LHCN-M2 (cell line): ENCODE results near the gene URI1. TPM values are rescaled to one million over a fixed set of nuclear protein-coding genes. Genes with fewer than 3 reads are reported as not detected.
"Not testable (repeated sequence)": the region's sequence is repeated elsewhere in the genome, so short reads cannot be mapped to it uniquely, and the experiment has no call there.

Experiments used
- DNase-seq: peaks from one replicate; pipeline ENCODE4 v3.0.0-alpha.2; 2012; ENCODE audit warnings: low read depth
- polyA plus RNA-seq: library from polyadenylated mRNA; unstranded; fragments of >200 nt; gene quantifications from one replicate; pipeline ENCODE4 v1.2.1, GENCODE V29; 2012; ENCODE audit warnings: missing spikeins
- total RNA-seq: library from RNA; depleted of rRNA; stranded (reverse); fragments of >200 nt; gene quantifications from 2 replicates; pipeline ENCODE4 v1.2.3, GENCODE V29; 2014; rRNA removed

The URI1 gene
- total RNA-seq = 58.5 and 59.8 TPM in 2 replicates
- 28.9 TPM for polyA plus RNA-seq

GRCh38 chr19:29941828-29942403 lies at the start of gene URI1:
URI1 (plus strand) TSS chr19:29942239; CDS start chr19:29942548, 309 bp downstream.
- DNase-seq = peak; percentile 76

GRCh38 chr19:29893606-29894284 lies 48.3 kb upstream of the URI1 start:
- DNase-seq = no peak

- no peak for DNase-seq
Observed at GRCh38 chr19:29896802-29897201, 45.2 kb upstream of the URI1 start.

- DNase-seq = no peak
Observed at GRCh38 chr19:29897466-29897865, 44.6 kb upstream of the URI1 start.

- DNase-seq = no peak
Observed at GRCh38 chr19:29904017-29904416, 38.0 kb upstream of the URI1 start.

GRCh38 chr19:29908963-29909944 lies 32.8 kb upstream of the URI1 start:
- no peak for DNase-seq

GRCh38 chr19:29914933-29915332 lies 27.1 kb upstream of the URI1 start:
- DNase-seq = no peak

- DNase-seq = not testable (repeated sequence)
Observed at GRCh38 chr19:29915832-29916231, 26.2 kb upstream of the URI1 start.

- DNase-seq = no peak
Observed at GRCh38 chr19:29917911-29918310, 24.1 kb upstream of the URI1 start.

GRCh38 chr19:29918891-29919290 lies 23.1 kb upstream of the URI1 start:
- DNase-seq = no peak

GRCh38 chr19:29922972-29923371 lies 19.1 kb upstream of the URI1 start:
- no peak for DNase-seq

GRCh38 chr19:29923653-29924052 lies 18.4 kb upstream of the URI1 start:
- DNase-seq = no peak

GRCh38 chr19:29926031-29926430 lies 16.0 kb upstream of the URI1 start:
- no peak for DNase-seq

GRCh38 chr19:29926801-29927200 lies 15.2 kb upstream of the URI1 start:
- DNase-seq = no peak

GRCh38 chr19:29927944-29928625 lies 14.0 kb upstream of the URI1 start:
- no peak for DNase-seq

- no peak for DNase-seq
Observed at GRCh38 chr19:29928831-29929230, 13.2 kb upstream of the URI1 start.

GRCh38 chr19:29934257-29934656 lies 7.8 kb upstream of the URI1 start:
- DNase-seq = no peak

GRCh38 chr19:29934781-29935180 lies 7.3 kb upstream of the URI1 start:
- DNase-seq = no peak

- DNase-seq = no peak
Observed at GRCh38 chr19:29936409-29936808, 5.6 kb upstream of the URI1 start.

GRCh38 chr19:29939628-29940027 lies 2.4 kb upstream of the URI1 start:
- no peak for DNase-seq

- no peak for DNase-seq
Observed at GRCh38 chr19:29940971-29941585, 961 bp upstream of the URI1 start.
